ENCODE data around the gene APOC4. TPM values are rescaled to one million over a fixed set of nuclear protein-coding genes. Genes with fewer than 3 reads are reported as not detected.

The APOC4 gene
- total RNA-seq, 1 experiment from 2014 or later: not detected

DNA sequence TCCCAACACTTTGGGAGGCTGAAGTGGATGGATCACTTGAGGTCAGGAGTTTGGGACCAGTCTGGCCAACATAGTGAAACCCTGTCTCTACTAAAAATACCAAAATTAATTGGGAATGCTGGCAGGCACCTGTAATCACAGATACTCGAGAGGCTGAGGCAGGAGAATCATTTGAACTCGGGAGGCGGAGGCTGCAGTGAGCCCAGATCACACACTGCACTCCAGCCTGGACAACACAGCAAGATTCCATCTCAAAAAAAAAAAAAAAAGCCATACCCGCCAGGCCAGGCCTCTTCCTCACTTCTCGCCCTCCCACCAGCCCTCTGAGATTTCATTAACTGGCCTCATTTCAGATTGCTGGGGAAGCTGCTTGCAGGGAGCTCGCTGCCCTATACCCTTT, 51.5 kb downstream of the APOC4 start:
- Mint-ChIP-seq H3K4me3 (no peak overlapping the region), H3K36me3 (ENCODE audit: insufficient read depth in 1 of 3, low read depth in 3 of 3) (peaks cover 13 to 26% (median 21%) of the 10 kb centered on the region in 3 experiments; a peak in 6 of 7 replicates), H3K27me3 (ENCODE audit: low read depth) (no peaks in the 10 kb centered on the region; the same call in 1 of the 2 replicates), H3K27ac (peak overlapping the region in 1 of 3 experiments; percentile 35; a peak in 1 of 7 replicates), H3K4me1 (no peaks in the 10 kb centered on the region), H3K9me3 (no peaks in the 10 kb centered on the region)
- H3K23ac ChIP-seq (ENCODE audit: insufficient read length, low read depth, low read length): no peak overlapping the region
- H3K79me2 ChIP-seq (ENCODE audit: insufficient read depth, low read length): no peaks in the 10 kb centered on the region
- no peak overlapping the region for H2AFZ ChIP-seq (ENCODE audit: low read length)
- no peaks in the 10 kb centered on the region for H3K4me1 ChIP-seq (ENCODE audit: insufficient read depth, low read length)
- H4K20me1 ChIP-seq (ENCODE audit: control insufficient read depth, insufficient read depth, insufficient read length): no peaks in the 10 kb centered on the region
- no peaks in the 10 kb centered on the region for H3K27me3 ChIP-seq (ENCODE audit: insufficient read depth, low read length)
- no peak overlapping the region for H2BK12ac ChIP-seq (ENCODE audit: insufficient read length, low read depth, low read length)
- no peak overlapping the region for H2BK15ac ChIP-seq (ENCODE audit: low read depth, low read length)
- no peak overlapping the region for H3K56ac ChIP-seq (ENCODE audit: insufficient read length, low read depth, low read length)
- DNase-seq: no peak
- H3K27ac ChIP-seq (ENCODE audit: insufficient read length, low read depth, low read length): no peak overlapping the region
- no peak overlapping the region for H3K9ac ChIP-seq (ENCODE audit: extremely low read depth, insufficient read length, low read length)
- no peak overlapping the region for H3T11ph ChIP-seq (ENCODE audit: low read length)
- H4K5ac ChIP-seq (ENCODE audit: insufficient read length, low read depth, low read length): no peak overlapping the region
- H2BK120ac ChIP-seq (ENCODE audit: low read depth, low read length, poor library complexity, severe bottlenecking): no peak overlapping the region
- no peaks in the 10 kb centered on the region for H3K79me1 ChIP-seq (ENCODE audit: insufficient read depth, low read depth, low read length, poor library complexity, severe bottlenecking)
- H4K8ac ChIP-seq (replicated peaks; ENCODE audit: insufficient read length, low read depth, low read length): no peak overlapping the region
- H3K23me2 ChIP-seq (ENCODE audit: insufficient read length, low read depth, low read length, poor library complexity, severe bottlenecking): no peaks in the 10 kb centered on the region
- no CpG with 5 or more reads among the region's 6 CpGs for WGBS (ENCODE audit: extremely low coverage, insufficient read length, low lambda C conversion rate)
- H2BK5ac ChIP-seq (ENCODE audit: insufficient read length, low read length): no peak overlapping the region
- no peak overlapping the region for H2AK5ac ChIP-seq (ENCODE audit: insufficient read length, low read length)
- no peak overlapping the region for H2BK20ac ChIP-seq (ENCODE audit: low read depth, low read length, poor library complexity, severe bottlenecking)
- no peak overlapping the region for H3K14ac ChIP-seq (ENCODE audit: insufficient read depth, low read length)
- H3K18ac ChIP-seq (ENCODE audit: insufficient read length, low read depth, low read length): no peak overlapping the region
- TF ChIP-seq, protein P1, sequence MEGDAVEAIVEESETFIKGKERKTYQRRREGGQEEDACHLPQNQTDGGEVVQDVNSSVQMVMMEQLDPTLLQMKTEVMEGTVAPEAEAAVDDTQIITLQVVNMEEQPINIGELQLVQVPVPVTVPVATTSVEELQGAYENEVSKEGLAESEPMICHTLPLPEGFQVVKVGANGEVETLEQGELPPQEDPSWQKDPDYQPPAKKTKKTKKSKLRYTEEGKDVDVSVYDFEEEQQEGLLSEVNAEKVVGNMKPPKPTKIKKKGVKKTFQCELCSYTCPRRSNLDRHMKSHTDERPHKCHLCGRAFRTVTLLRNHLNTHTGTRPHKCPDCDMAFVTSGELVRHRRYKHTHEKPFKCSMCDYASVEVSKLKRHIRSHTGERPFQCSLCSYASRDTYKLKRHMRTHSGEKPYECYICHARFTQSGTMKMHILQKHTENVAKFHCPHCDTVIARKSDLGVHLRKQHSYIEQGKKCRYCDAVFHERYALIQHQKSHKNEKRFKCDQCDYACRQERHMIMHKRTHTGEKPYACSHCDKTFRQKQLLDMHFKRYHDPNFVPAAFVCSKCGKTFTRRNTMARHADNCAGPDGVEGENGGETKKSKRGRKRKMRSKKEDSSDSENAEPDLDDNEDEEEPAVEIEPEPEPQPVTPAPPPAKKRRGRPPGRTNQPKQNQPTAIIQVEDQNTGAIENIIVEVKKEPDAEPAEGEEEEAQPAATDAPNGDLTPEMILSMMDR (conservative IDR thresholded peaks at IDR 0.05): no peak
- H4K91ac ChIP-seq (ENCODE audit: insufficient read length, low read depth, low read length): no peak overlapping the region
- H3K4me2 ChIP-seq (ENCODE audit: insufficient read depth, insufficient read length, low read length): no peak overlapping the region
- no peaks in the 10 kb centered on the region for H3K9me3 ChIP-seq (ENCODE audit: control insufficient read depth, low read depth, low read length)
- no peak overlapping the region for H3K4ac ChIP-seq (ENCODE audit: low read depth, low read length)

Measured in H9 (cell line).